Choroid plexus epithelial cell (primary cell): ENCODE measurements around the gene GPC2.
"Not testable (repeated sequence)": the region's sequence is repeated elsewhere in the genome, so short reads cannot be mapped to it uniquely, and the experiment has no call there.

Experiments used
- DNase-seq: peaks from one replicate; pipeline ENCODE4 v3.0.0-alpha.2; 2010; ENCODE audit warnings: low read depth
- H3K4me3 ChIP-seq: 2 replicates; pipeline ENCODE4 v1.5.1; 2011; ENCODE audit warnings: low read depth, mild to moderate bottlenecking, control low read depth, low read length, moderate library complexity
- TF ChIP-seq, protein P1 (sequence below): conservative IDR thresholded peaks from 2 replicates; pipeline ENCODE4 v1.5.1; 2011; ENCODE audit warnings: low read depth, mild to moderate bottlenecking, control low read depth, inconsistent platforms, low read length, moderate library complexity

Gene GPC2

DNA sequence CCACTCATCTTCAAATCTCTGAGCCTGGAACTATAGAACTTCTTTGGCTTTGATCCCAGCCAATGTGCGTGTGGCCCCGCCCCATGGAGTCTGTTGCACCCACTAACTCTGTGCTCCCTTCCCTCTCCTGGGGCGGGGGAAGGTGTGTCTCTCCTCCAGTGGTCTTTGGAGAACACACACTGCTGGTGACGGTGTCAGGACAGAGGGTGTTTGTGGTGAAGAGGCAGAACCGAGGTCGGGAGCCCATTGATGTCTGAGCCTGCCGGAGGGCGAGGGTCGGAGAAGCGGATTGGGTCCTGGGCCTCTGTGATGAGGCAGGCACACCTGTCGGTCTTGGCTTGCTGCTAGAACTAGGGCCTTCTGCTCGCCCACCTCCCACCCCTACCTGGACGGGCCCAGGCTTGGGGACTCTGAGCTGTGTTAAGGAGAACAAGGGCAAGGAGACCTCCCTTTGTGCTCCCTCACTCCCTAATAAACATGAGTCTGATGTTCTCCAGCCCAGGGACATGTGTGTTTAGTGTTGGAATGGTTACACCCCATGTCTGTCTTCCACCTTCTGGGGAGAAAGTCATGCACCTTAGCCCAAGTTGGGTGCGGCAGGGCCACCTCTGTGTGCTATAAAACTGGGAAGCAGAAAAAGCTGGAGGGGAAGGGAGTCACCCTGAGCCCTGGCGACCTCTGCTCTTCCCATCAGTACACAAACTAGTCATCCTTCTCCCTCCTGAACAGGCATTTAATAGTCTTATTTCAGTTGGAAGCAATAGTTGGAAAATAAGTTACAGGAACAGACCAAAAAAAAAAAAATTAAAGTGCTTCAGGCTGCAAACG, 23.3 kb downstream of the GPC2 start:
- TF ChIP-seq, protein P1, sequence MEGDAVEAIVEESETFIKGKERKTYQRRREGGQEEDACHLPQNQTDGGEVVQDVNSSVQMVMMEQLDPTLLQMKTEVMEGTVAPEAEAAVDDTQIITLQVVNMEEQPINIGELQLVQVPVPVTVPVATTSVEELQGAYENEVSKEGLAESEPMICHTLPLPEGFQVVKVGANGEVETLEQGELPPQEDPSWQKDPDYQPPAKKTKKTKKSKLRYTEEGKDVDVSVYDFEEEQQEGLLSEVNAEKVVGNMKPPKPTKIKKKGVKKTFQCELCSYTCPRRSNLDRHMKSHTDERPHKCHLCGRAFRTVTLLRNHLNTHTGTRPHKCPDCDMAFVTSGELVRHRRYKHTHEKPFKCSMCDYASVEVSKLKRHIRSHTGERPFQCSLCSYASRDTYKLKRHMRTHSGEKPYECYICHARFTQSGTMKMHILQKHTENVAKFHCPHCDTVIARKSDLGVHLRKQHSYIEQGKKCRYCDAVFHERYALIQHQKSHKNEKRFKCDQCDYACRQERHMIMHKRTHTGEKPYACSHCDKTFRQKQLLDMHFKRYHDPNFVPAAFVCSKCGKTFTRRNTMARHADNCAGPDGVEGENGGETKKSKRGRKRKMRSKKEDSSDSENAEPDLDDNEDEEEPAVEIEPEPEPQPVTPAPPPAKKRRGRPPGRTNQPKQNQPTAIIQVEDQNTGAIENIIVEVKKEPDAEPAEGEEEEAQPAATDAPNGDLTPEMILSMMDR: no peak
- DNase-seq: no peak
- no peak overlapping the region for H3K4me3 ChIP-seq

DNA sequence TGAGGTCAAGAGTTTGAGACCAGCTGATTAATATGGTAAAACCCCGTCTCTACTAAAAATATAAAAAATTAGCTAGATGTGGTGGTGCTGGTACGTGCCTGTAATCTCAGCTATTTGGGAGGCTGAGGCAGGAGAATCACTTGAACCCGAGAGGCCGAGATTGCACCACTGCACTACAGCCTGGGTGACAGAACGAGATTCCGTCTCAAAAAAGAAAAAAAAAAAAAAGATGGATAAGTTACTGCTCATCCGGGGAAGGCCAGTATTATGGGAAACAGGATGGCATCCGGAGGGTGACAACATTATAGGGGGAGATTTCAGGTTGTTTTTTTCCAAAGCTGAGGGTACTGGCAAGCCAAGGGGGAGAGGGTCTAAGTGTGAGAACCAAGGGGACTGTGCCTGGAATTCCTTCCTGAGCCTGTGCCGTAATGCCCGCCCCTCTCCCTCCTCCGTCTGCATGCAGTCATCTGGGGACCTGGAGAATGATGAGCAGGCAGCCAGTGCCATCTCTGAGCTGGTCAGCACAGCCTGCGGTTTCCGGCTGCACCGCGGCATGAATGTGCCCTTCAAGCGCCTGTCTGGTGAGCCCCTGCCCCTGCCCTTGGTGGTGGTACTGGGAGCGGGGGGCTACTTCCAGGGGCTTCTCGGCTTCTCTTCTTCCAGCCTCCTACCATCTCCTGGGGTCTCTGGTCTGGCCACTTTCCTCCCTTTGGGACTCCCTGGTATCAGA, 24.1 kb downstream of the GPC2 start:
- TF ChIP-seq, protein P1: no peak
- DNase-seq: no peak

DNA sequence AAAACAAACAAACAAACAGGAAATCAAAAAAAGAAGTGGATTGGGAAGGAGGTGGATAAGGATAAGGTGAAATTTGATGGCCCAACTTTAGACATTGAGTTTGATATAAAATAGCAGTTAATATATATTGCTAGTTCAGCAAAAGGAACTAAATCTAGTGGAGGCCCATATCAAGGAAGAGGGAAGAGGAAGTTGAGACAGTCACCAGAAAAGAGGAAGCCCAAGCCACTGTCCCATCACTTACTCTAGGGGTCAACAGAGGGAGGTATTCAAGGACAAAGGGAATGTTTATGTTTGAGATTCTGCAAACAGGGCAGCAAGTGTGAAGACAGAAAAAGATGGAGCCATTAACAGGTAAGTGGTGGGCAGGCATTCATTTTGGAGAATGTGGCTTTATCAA, 24.8 kb downstream of the GPC2 start:
- H3K4me3 ChIP-seq: no peak overlapping the region
- TF ChIP-seq, protein P1: no peak
- no peak for DNase-seq

More for the DNA sequence above, 24.1 kb downstream of the GPC2 start:
- no peak overlapping the region for H3K4me3 ChIP-seq

DNA sequence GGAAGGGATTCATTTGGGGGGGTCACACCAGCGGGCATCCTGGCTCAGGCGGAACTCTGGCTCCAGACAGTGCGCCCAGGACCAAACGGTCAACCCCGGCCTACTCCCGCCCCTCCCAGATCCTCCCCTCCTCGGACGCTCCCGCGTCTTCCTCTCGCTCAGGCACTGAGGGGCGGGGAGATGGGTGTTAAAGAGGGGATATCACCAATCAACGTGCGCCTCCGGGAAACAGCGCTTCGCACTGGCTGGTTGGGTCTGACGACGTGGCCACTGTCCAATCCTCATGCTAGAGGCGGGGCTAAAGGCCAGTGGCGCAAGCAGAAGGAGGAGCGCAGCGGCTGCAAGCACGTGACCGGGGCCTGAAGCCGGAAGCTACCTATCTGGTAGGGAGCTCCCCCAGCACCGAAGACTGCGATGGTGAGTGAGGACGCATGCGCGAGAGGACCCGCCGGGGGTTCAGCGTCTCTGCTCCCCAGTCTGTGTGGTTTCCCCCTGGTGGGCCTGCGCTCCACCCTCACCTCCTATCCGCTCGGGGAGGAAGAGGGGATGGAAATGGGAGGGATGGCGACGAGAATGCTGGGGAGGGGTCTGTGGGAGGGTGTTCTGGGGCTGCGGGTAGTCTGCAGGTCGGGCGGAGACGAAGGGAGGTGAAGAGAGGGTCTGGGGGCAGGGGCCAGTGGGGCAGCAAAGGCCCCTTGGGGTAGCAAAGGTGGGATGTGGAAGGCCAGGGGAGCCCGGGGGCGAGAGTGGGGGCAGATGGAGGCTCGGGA, 28.4 kb downstream of the GPC2 start, which contains the start of gene LAMTOR4:
LAMTOR4 (plus strand) TSS at position 360 of the 770 bp plus-strand sequence; CDS start at position 415, 55 bp downstream.
- H3K4me3 ChIP-seq: peak within 1 kb of the TSS; percentile 99
- DNase-seq: peak; percentile 99
- TF ChIP-seq, protein P1: no peak

DNA sequence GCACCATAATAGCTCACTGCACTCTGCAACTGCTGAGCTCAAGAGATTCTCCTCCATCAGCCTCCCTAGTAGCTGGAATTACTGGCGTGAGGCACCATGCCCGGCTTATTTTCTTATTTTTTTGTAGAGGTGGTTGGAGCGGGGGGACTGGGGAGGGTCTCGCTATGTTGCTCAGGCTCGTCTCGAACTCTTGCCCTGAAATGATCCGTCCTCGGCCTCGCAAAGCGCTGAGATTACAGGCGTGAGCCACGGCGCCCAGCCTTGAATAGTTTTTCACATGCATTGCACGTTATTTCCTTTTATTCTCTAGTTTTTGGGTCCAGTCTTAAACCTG, 29.0 kb downstream of the GPC2 start:
- TF ChIP-seq, protein P1: no peak
- no peak for DNase-seq

DNA sequence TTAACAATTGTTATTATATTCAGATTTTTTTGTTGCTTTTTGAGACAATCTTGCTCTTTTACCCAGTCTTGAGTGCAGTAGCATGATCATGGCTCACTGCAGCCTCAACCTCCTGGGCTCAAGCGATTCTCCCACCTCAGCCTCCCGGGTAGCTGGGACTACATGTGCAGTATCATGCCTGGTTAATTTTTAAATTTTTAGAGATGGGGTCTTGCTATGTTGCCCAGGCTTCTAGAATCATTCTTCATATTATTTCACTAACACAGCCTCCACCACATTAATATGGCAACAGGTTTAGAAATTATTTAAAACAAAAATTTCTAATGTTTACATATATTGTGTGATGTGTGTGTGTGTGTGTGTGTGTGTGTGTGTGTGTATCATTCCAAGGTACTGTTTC, 29.9 kb downstream of the GPC2 start:
- DNase-seq: no peak
- TF ChIP-seq, protein P1: no peak
- no peak overlapping the region for H3K4me3 ChIP-seq

More for the DNA sequence above, 29.0 kb downstream of the GPC2 start:
- peak overlapping the region; percentile 41 for H3K4me3 ChIP-seq

DNA sequence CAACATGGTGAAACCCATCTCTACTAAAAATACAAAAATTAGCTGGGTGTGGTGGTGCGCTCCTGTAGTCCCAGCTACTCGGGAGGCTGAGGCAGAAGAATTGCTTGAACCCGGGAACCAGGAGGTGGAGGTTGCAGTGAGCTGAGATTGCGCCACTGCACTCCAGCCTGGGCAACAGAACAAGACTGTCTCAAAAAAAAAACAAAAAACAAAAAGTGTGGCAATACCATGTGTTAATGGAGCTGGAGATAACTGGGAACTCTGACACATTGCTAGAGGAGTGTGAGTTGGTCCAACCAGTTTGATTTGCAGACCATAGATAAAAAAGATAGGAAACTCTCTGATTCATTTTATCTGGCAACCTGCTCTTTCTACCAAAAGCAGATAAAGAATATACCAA, 30.8 kb downstream of the GPC2 start:
- peak; percentile 39 for DNase-seq
- H3K4me3 ChIP-seq: not testable (repeated sequence)
